HepG2 (cell line): Measurements from ENCODE around the gene STXBP2.

ENCODE experiments used
- CBX5 ChIP-seq: sonication (generic); formaldehyde crosslinking; IDR thresholded peaks from 2 replicates; pipeline ENCODE4 v1.4.0; 2020; ENCODE audit warnings: missing genetic modification reagents, borderline replicate concordance
- JUNB ChIP-seq: sonication (generic); formaldehyde crosslinking; IDR thresholded peaks from 2 replicates; pipeline ENCODE4 v1.8.0; 2022; ENCODE audit warnings: missing genetic modification reagents, mild to moderate bottlenecking, borderline replicate concordance

DNA sequence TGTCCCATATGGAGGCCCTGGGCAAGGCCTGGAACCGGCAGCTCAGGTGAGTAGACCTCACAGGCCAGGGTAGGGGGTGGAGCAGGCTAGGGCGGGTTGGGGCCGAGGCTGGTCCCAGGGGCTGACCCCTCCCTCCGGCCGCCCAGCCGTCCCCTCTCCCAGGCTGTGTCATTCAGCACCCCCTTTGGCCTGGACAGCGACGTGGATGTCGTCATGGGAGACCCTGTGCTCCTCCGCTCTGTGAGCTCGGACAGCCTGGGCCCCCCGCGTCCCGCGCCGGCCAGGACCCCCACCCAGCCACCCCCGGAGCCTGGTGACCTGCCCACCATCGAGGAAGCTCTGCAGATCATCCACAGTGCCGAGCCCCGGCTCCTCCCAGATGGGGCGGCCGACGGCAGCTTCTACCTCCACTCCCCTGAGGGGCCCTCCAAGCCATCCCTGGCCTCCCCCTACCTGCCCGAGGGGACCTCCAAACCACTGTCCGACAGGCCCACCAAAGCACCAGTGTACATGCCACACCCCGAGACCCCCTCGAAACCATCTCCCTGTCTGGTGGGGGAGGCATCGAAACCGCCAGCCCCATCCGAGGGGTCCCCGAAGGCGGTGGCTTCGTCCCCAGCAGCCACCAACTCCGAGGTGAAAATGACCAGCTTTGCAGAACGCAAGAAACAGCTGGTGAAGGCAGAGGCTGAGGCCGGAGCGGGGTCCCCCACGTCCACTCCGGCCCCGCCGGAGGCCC lies 25.2 kb upstream of the STXBP2 start:
- TF ChIP-seq CBX5 (no peak), JUNB (CRISPR knock-in tag) (no peak)
